Stimulated activated CD4-positive, alpha-beta T cell treated with anti-CD3 and anti-CD28 coated beads, Interleukin-2, amount 100 ng/mL, for 48 hours (primary cell): ENCODE results near the gene ANKRD44.

Experiments used
- DNase-seq, 2 donors: peaks; one replicate each; pipeline ENCODE4 v3.0.0-alpha.2; 2020

ANKRD44 gene

GRCh38 chr2:197286805-197287595 is 23.6 kb downstream of the ANKRD44 start:
- DNase-seq = no peak

- no peak for DNase-seq
Measured at GRCh38 chr2:197285361-197285760, 25.2 kb downstream of the ANKRD44 start.

- DNase-seq = no peak
Measured at GRCh38 chr2:197284956-197285355, 25.6 kb downstream of the ANKRD44 start.

GRCh38 chr2:197281421-197281820 is 29.2 kb downstream of the ANKRD44 start:
- no peak for DNase-seq

GRCh38 chr2:197280015-197280702 is 30.4 kb downstream of the ANKRD44 start:
- no peak for DNase-seq

- DNase-seq = no peak
Measured at GRCh38 chr2:197278799-197279763, 31.5 kb downstream of the ANKRD44 start.

GRCh38 chr2:197277794-197278193 is 32.8 kb downstream of the ANKRD44 start:
- no peak for DNase-seq

- no peak for DNase-seq
Measured at GRCh38 chr2:197276156-197276555, 34.4 kb downstream of the ANKRD44 start.

GRCh38 chr2:197274937-197275336 is 35.6 kb downstream of the ANKRD44 start:
- DNase-seq = no peak

GRCh38 chr2:197274349-197274748 is 36.2 kb downstream of the ANKRD44 start:
- no peak for DNase-seq

GRCh38 chr2:197273485-197273884 is 37.1 kb downstream of the ANKRD44 start:
- DNase-seq = no peak

- DNase-seq = no peak
Measured at GRCh38 chr2:197270601-197271000, 40.0 kb downstream of the ANKRD44 start.

GRCh38 chr2:197269815-197270214 is 40.8 kb downstream of the ANKRD44 start:
- no peak for DNase-seq

GRCh38 chr2:197268786-197269584 is 41.6 kb downstream of the ANKRD44 start:
- no peak for DNase-seq

GRCh38 chr2:197266477-197266876 is 44.1 kb downstream of the ANKRD44 start:
- DNase-seq = no peak

GRCh38 chr2:197265924-197266323 is 44.7 kb downstream of the ANKRD44 start:
- DNase-seq = no peak

GRCh38 chr2:197265036-197265435 is 45.5 kb downstream of the ANKRD44 start:
- DNase-seq = no peak

GRCh38 chr2:197264332-197264731 is 46.2 kb downstream of the ANKRD44 start:
- no peak for DNase-seq

GRCh38 chr2:197263077-197263476 is 47.5 kb downstream of the ANKRD44 start:
- no peak for DNase-seq

GRCh38 chr2:197261808-197262226 is 48.8 kb downstream of the ANKRD44 start:
- no peak for DNase-seq

GRCh38 chr2:197259470-197259999 is 51.0 kb downstream of the ANKRD44 start:
- no peak for DNase-seq

GRCh38 chr2:197258580-197258979 is 52.0 kb downstream of the ANKRD44 start:
- no peak for DNase-seq
